ENCODE results near the gene RAB34.

RAB34 gene

GRCh38 chr17:28748852-28749515 lies 31.3 kb upstream of the RAB34 start:
- no peak overlapping the region for H3K9ac ChIP-seq (ENCODE audit: low read depth, low read length, poor library complexity, severe bottlenecking)
- no peaks in the 10 kb centered on the region for H3K27me3 ChIP-seq (ENCODE audit: insufficient read depth, low read length, poor library complexity, severe bottlenecking)
- H3F3A ChIP-seq (ENCODE audit: low read depth), result no peaks in the 10 kb centered on the region
- H4K20me1 ChIP-seq (ENCODE audit: insufficient read depth, low read length, poor library complexity, severe bottlenecking), result peaks cover 40% of the 10 kb centered on the region
- H3K4me1 ChIP-seq (ENCODE audit: insufficient read depth, low read length, poor library complexity, severe bottlenecking), result peaks cover 24% of the 10 kb centered on the region
- H3K9me2 ChIP-seq (replicated peaks; ENCODE audit: low read depth, low read length), result no peaks in the 10 kb centered on the region
- H3K9me3 ChIP-seq (ENCODE audit: insufficient read depth, low read depth, low read length), result no peaks in the 10 kb centered on the region
- TF ChIP-seq EZH2phosphoT487 (IDR thresholded peaks at IDR 0.05; ENCODE audit: borderline replicate concordance), result no peak
- no peak for TF ChIP-seq CTCF (conservative IDR thresholded peaks at IDR 0.05; ENCODE audit: low read length)
- H3K4me3 ChIP-seq (ENCODE audit: low read length, poor library complexity, severe bottlenecking), result no peak overlapping the region
- peaks cover 43% of the 10 kb centered on the region for H3K79me2 ChIP-seq (ENCODE audit: insufficient read depth, low read length)
- H3K36me3 ChIP-seq (ENCODE audit: insufficient read depth, low read length), result peaks cover 25% of the 10 kb centered on the region; the same call in 1 of the 2 replicates
- no peak overlapping the region for H3K4me2 ChIP-seq (ENCODE audit: low read depth, low read length, poor library complexity, severe bottlenecking)
- H2AFZ ChIP-seq (ENCODE audit: low read length), result no peak overlapping the region

GRCh38 chr17:28747801-28748750 lies 30.4 kb upstream of the RAB34 start:
- H3F3A ChIP-seq (ENCODE audit: low read depth), result no peaks in the 10 kb centered on the region
- H3K9me2 ChIP-seq (replicated peaks; ENCODE audit: low read depth, low read length), result no peaks in the 10 kb centered on the region
- peaks cover 31% of the 10 kb centered on the region for H3K4me1 ChIP-seq (ENCODE audit: insufficient read depth, low read length, poor library complexity, severe bottlenecking)
- peaks cover 40% of the 10 kb centered on the region for H4K20me1 ChIP-seq (ENCODE audit: insufficient read depth, low read length, poor library complexity, severe bottlenecking)
- no peak overlapping the region for H3K9ac ChIP-seq (ENCODE audit: low read depth, low read length, poor library complexity, severe bottlenecking)
- TF ChIP-seq CTCF (conservative IDR thresholded peaks at IDR 0.05; ENCODE audit: low read length) (no peak), EZH2phosphoT487 (IDR thresholded peaks at IDR 0.05; ENCODE audit: borderline replicate concordance) (no peak)
- H3K9me3 ChIP-seq (ENCODE audit: insufficient read depth, low read depth, low read length), result no peaks in the 10 kb centered on the region
- peaks cover 44% of the 10 kb centered on the region for H3K79me2 ChIP-seq (ENCODE audit: insufficient read depth, low read length)
- H3K27me3 ChIP-seq (ENCODE audit: insufficient read depth, low read length, poor library complexity, severe bottlenecking), result no peaks in the 10 kb centered on the region
- H3K4me2 ChIP-seq (ENCODE audit: low read depth, low read length, poor library complexity, severe bottlenecking), result no peak overlapping the region
- no peak overlapping the region for H2AFZ ChIP-seq (ENCODE audit: low read length)
- H3K4me3 ChIP-seq (ENCODE audit: low read length, poor library complexity, severe bottlenecking), result no peak overlapping the region
- peaks cover 25% of the 10 kb centered on the region; the same call in 1 of the 2 replicates for H3K36me3 ChIP-seq (ENCODE audit: insufficient read depth, low read length)

DNA sequence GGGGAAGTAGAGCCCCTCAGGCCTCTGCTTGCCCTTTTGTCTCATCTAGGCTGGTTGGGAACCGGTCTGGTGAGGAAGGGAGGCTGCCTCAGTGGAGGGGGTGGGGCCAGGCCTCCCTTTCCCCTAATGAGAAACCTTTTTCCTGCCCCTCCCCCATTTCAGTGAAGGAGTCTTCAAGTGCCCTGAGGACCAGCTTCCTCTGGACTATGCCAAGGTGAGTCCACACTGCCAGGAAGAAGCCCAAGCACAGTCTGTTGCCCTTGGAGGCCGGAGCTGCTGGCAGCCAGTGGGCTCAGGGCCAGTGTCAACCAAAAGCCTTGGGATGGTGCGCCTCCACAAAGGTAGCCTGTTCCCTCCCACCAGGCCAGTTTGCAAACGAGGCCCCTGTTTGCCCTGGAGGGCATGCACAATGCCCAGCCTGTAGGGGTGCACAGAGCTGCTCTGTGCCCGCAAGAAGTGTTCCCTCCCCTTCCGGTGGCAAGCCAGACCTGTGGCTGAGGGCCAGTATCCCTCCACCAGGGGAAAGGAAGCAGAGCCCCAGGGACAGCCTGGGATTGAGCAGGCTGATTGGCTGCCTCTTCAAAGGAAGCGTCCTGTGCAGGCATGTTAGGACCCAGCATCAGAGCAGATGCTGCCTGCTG lies 29.5 kb upstream of the RAB34 start:
- no peaks in the 10 kb centered on the region for H3F3A ChIP-seq (ENCODE audit: low read depth)
- no peak for TF ChIP-seq CTCF (conservative IDR thresholded peaks at IDR 0.05; ENCODE audit: low read length)
- no peak for TF ChIP-seq EZH2phosphoT487 (IDR thresholded peaks at IDR 0.05; ENCODE audit: borderline replicate concordance)
- no peaks in the 10 kb centered on the region for H3K9me3 ChIP-seq (ENCODE audit: insufficient read depth, low read depth, low read length)
- H3K9ac ChIP-seq (ENCODE audit: low read depth, low read length, poor library complexity, severe bottlenecking), result peak overlapping the region; percentile 82
- peak overlapping the region; percentile 93 for H3K4me3 ChIP-seq (ENCODE audit: low read length, poor library complexity, severe bottlenecking)
- H3K9me2 ChIP-seq (replicated peaks; ENCODE audit: low read depth, low read length), result no peaks in the 10 kb centered on the region
- H3K4me1 ChIP-seq (ENCODE audit: insufficient read depth, low read length, poor library complexity, severe bottlenecking), result peaks cover 33% of the 10 kb centered on the region
- H2AFZ ChIP-seq (ENCODE audit: low read length), result no peak overlapping the region
- H3K36me3 ChIP-seq (ENCODE audit: insufficient read depth, low read length), result peaks cover 25% of the 10 kb centered on the region; the same call in 1 of the 2 replicates
- H4K20me1 ChIP-seq (ENCODE audit: insufficient read depth, low read length, poor library complexity, severe bottlenecking), result peaks cover 40% of the 10 kb centered on the region
- H3K4me2 ChIP-seq (ENCODE audit: low read depth, low read length, poor library complexity, severe bottlenecking), result peak overlapping the region; percentile 86
- H3K79me2 ChIP-seq (ENCODE audit: insufficient read depth, low read length), result peaks cover 44% of the 10 kb centered on the region
- no peaks in the 10 kb centered on the region for H3K27me3 ChIP-seq (ENCODE audit: insufficient read depth, low read length, poor library complexity, severe bottlenecking)
